ENCODE data around the gene HOXB1. TPM values are rescaled to one million over a fixed set of nuclear protein-coding genes. Genes with fewer than 3 reads are reported as not detected.

Gene HOXB1
- total RNA-seq, 4 donors from 2014 or later = 0.19 TPM; not detected in 3

- Histone ChIP-seq H3K4me1 (peaks cover 0 to 13% (median 0%) of the 10 kb centered on the region in 3 donors), H3K27ac (no peak overlapping the region), H3K9me3 (no peaks in the 10 kb centered on the region), H3K36me3 (no peaks in the 10 kb centered on the region), H3K4me3 (no peak overlapping the region), H3K27me3 (peaks cover 0 to 70% (median 2%) of the 10 kb centered on the region in 4 donors)
- no peak for DNase-seq
- TF ChIP-seq, protein P1, sequence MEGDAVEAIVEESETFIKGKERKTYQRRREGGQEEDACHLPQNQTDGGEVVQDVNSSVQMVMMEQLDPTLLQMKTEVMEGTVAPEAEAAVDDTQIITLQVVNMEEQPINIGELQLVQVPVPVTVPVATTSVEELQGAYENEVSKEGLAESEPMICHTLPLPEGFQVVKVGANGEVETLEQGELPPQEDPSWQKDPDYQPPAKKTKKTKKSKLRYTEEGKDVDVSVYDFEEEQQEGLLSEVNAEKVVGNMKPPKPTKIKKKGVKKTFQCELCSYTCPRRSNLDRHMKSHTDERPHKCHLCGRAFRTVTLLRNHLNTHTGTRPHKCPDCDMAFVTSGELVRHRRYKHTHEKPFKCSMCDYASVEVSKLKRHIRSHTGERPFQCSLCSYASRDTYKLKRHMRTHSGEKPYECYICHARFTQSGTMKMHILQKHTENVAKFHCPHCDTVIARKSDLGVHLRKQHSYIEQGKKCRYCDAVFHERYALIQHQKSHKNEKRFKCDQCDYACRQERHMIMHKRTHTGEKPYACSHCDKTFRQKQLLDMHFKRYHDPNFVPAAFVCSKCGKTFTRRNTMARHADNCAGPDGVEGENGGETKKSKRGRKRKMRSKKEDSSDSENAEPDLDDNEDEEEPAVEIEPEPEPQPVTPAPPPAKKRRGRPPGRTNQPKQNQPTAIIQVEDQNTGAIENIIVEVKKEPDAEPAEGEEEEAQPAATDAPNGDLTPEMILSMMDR (IDR thresholded peaks at IDR 0.05) = no peak
- TF ChIP-seq POLR2A (IDR thresholded peaks at IDR 0.05) = no peak
- 60 to 70% methylated on average over 6 of the region's 6 CpGs for WGBS, 2 donors
- intact Hi-C loops (cut with DNase I) = no loop called here
These were observed 32.5 kb downstream of the HOXB1 start for GRCh38 chr17:48498164-48498850.

GRCh38 chr17:48497103-48497502, 33.7 kb downstream of the HOXB1 start:
- Histone ChIP-seq H3K4me3 (no peak overlapping the region), H3K36me3 (no peaks in the 10 kb centered on the region), H3K27ac (no peak overlapping the region), H3K9me3 (no peaks in the 10 kb centered on the region), H3K4me1 (peaks cover 5 to 25% (median 9%) of the 10 kb centered on the region in 3 donors), H3K27me3 (peaks cover 0 to 69% (median 0%) of the 10 kb centered on the region in 4 donors)
- no peak for DNase-seq
- TF ChIP-seq, protein P1 (IDR thresholded peaks at IDR 0.05) = no peak
- TF ChIP-seq POLR2A (IDR thresholded peaks at IDR 0.05) = no peak
- intact Hi-C loops (cut with DNase I) = no loop called here
- WGBS, 2 donors = 31 to 32% methylated on average over 2 of the region's 2 CpGs

GRCh38 chr17:48494335-48494734, 36.5 kb downstream of the HOXB1 start:
- 74 to 75% methylated on average over 6 to 8 of the region's 8 CpGs for whole genome bisulfite sequencing, 2 donors
- Histone ChIP-seq H3K27me3 (peaks cover 0 to 74% (median 0%) of the 10 kb centered on the region in 4 donors), H3K4me1 (peaks cover 5 to 36% (median 13%) of the 10 kb centered on the region in 3 donors), H3K36me3 (no peaks in the 10 kb centered on the region), H3K9me3 (no peaks in the 10 kb centered on the region), H3K27ac (no peak overlapping the region), H3K4me3 (no peak overlapping the region)
- DNase-seq = no peak
- TF ChIP-seq, protein P1 (IDR thresholded peaks at IDR 0.05) = no peak
- TF ChIP-seq POLR2A (IDR thresholded peaks at IDR 0.05) = no peak
- intact Hi-C loops (cut with DNase I) = no loop called here

- intact Hi-C loops (cut with DNase I) = no loop called here
- Histone ChIP-seq H3K36me3 (no peaks in the 10 kb centered on the region), H3K4me3 (peak overlapping the region in 3 of 4 donors; percentile 16 to 55 (median 35)), H3K9me3 (no peaks in the 10 kb centered on the region), H3K27me3 (peaks cover 0 to 63% (median 0%) of the 10 kb centered on the region in 4 donors), H3K27ac (peak overlapping the region; percentile 17 to 43 (median 28)), H3K4me1 (peaks cover 5 to 36% (median 13%) of the 10 kb centered on the region in 3 donors)
- no peak for DNase-seq
- 15% methylated on average over 20 of the region's 53 CpGs; no CpG with 5 or more reads in 1 of the 2 donors for WGBS, 2 donors
- TF ChIP-seq, protein P1 (IDR thresholded peaks at IDR 0.05) = peak; percentile 46 to 91 (median 86)
- no peak for TF ChIP-seq POLR2A (IDR thresholded peaks at IDR 0.05)
These were observed 38.2 kb downstream of the HOXB1 start for GRCh38 chr17:48492401-48493298.
